GM12878 (cell line): ENCODE measurements around the gene PPP5C.

ENCODE experiments used
- HDAC2 ChIP-seq: fragments of 200-600 bp; sonication (generic); IDR thresholded peaks from 2 replicates; pipeline ENCODE4 v1.6.1; 2017
- NR2C1 ChIP-seq: fragments of 450-650 bp; IDR thresholded peaks from 2 replicates; pipeline ENCODE4 v1.6.1; 2017; ENCODE audit warnings: antibody characterized with exemption, mild to moderate bottlenecking, moderate library complexity
- NRF1 ChIP-seq: conservative IDR thresholded peaks from 2 replicates; pipeline ENCODE4 v1.6.1; 2011; ENCODE audit warnings: mild to moderate bottlenecking, low read depth, low read length, improper control_type of control experiment
- ZBED1 ChIP-seq: IDR thresholded peaks from 2 replicates; pipeline ENCODE4 v1.6.1; 2016; ENCODE audit warnings: borderline replicate concordance

GRCh38 chr19:46384396-46384795 is 37.5 kb downstream of the PPP5C start:
- no peak for TF ChIP-seq HDAC2
- no peak for TF ChIP-seq NRF1
- TF ChIP-seq ZBED1, result no peak
- TF ChIP-seq NR2C1, result no peak
